Measurements from ENCODE around the gene HACE1. TPM values are rescaled to one million over a fixed set of nuclear protein-coding genes. Genes with fewer than 3 reads are reported as not detected.
A peak's percentile ranks its signal among the peaks of the same experiment; 100 is the strongest.

Gene HACE1
- total RNA-seq, 1 donor from 2014 or later = 5.9 TPM

DNA sequence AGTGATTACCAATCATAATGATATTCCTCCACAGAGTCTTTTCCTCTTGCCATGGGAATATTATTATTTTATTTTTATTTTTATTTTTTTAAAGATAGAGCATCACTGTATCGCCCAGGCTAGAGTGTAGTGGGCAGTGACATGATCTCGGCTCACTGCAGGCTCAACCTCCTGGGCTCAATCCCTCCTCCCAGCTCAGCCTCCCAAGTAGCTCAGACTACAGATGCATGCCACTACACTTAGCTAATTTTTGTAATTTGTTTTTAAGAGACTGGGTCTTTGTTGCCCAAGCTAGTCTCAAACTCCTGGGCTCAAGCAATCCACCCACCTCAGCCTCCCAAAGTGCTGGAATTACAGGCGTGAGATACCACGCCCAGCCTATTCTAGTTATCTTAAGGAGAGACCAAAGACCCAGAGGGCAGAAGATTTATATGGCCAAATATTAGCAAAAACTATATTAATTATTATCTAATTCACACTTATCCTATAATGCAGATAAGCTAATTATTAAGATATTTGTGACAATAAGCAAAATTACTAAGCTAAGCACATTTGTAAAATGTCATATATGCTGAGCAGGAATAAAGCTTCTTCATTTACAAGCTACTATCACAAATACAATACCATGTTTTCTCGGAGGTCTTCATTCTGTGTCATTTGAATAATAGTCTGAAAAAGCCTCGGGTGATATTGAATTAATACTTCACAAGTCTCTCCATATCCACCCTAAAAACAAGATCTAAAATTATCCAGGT lies 63.5 kb downstream of the HACE1 start:
- Histone ChIP-seq H3K4me1 (no peaks in the 10 kb centered on the region), H3K36me3 (peaks cover 10% of the 10 kb centered on the region), H3K27ac (replicated peaks) (no peak overlapping the region), H3K4me3 (no peak overlapping the region), H3K9me3 (replicated peaks) (peaks cover 1% of the 10 kb centered on the region), H3K27me3 (ENCODE audit: low read depth) (no peaks in the 10 kb centered on the region)
- no peak for DNase-seq
- TF ChIP-seq, protein P1, sequence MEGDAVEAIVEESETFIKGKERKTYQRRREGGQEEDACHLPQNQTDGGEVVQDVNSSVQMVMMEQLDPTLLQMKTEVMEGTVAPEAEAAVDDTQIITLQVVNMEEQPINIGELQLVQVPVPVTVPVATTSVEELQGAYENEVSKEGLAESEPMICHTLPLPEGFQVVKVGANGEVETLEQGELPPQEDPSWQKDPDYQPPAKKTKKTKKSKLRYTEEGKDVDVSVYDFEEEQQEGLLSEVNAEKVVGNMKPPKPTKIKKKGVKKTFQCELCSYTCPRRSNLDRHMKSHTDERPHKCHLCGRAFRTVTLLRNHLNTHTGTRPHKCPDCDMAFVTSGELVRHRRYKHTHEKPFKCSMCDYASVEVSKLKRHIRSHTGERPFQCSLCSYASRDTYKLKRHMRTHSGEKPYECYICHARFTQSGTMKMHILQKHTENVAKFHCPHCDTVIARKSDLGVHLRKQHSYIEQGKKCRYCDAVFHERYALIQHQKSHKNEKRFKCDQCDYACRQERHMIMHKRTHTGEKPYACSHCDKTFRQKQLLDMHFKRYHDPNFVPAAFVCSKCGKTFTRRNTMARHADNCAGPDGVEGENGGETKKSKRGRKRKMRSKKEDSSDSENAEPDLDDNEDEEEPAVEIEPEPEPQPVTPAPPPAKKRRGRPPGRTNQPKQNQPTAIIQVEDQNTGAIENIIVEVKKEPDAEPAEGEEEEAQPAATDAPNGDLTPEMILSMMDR (IDR thresholded peaks at IDR 0.05; ENCODE audit: borderline replicate concordance) = no peak
- intact Hi-C loops (cut with micrococcal nuclease) = no loop called here

DNA sequence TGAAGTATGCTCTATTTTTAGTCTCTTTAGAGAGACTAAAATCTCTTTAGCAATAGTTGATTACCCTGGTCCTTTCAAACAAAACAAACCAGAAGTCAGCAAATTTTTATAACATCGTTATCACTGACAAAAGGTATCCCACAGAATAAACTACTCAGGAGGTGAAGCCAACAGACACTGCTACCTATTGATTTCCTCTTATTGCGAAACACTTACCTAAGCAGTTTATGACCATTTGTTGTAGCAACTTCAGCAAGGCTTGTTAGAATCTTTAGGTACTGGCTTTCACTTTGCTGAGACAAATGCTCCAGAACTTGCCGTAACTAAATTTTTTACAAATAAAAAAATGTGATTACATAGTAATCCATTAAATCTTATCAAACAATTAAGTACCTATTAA lies 64.4 kb downstream of the HACE1 start:
- peaks cover 4% of the 10 kb centered on the region for H3K36me3 ChIP-seq
- H3K27me3 ChIP-seq (ENCODE audit: low read depth) = no peaks in the 10 kb centered on the region
- H3K27ac ChIP-seq (replicated peaks) = no peak overlapping the region
- H3K4me1 ChIP-seq = no peaks in the 10 kb centered on the region
- intact Hi-C loops (cut with micrococcal nuclease) = no loop called here
- TF ChIP-seq, protein P1 (IDR thresholded peaks at IDR 0.05; ENCODE audit: borderline replicate concordance) = no peak
- H3K9me3 ChIP-seq (replicated peaks) = no peaks in the 10 kb centered on the region
- DNase-seq = no peak
- no peak overlapping the region for H3K4me3 ChIP-seq

DNA sequence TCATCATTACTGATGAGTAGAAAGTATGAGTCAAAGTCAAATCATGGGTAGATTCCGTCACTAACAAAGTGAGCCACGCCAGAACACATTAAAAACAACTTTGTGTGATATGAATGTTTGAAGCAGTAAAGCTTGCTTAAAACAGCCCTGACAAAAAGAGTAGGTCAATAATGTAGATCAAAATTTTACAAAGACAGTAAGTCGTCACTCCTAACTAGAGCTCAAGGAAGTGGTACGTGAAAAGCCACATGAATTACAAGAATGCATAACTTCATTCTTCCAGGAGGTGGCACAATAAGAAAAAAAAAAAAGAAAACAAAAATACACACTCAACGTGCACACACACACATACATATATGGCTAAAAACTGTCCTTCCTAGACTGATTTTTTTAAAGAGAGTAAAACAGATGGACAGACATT lies 69.9 kb downstream of the HACE1 start:
- Histone ChIP-seq H3K4me3 (no peak overlapping the region), H3K9me3 (replicated peaks) (no peaks in the 10 kb centered on the region), H3K4me1 (peaks cover 10% of the 10 kb centered on the region), H3K27me3 (ENCODE audit: low read depth) (no peaks in the 10 kb centered on the region), H3K36me3 (peaks cover 2% of the 10 kb centered on the region), H3K27ac (replicated peaks) (no peak overlapping the region)
- intact Hi-C loops (cut with micrococcal nuclease) = no loop called here
- no peak for DNase-seq
- TF ChIP-seq, protein P1 (IDR thresholded peaks at IDR 0.05; ENCODE audit: borderline replicate concordance) = peak; percentile 45

DNA sequence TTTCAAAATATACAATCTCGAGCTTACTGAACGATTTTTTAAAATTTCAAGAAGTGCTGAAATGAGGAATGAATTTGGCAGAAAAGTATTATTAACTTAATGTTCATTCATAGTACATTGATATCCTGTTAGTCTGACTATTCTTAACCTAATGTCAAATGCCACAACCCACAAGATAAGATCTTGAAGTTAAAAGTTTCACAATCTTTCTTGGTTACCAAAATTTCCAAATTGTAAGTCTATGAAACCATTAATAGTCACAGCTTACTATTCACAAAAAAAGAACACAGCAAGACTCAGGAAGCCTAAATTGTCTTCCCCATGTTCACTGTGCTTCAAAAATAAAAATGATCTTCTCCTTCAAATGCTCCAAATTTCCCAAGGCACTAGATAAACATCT lies 71.3 kb downstream of the HACE1 start:
- intact Hi-C loops (cut with micrococcal nuclease) = no loop called here
- peaks cover 14% of the 10 kb centered on the region for H3K36me3 ChIP-seq
- no peak overlapping the region for H3K4me3 ChIP-seq
- no peaks in the 10 kb centered on the region for H3K9me3 ChIP-seq (replicated peaks)
- no peak for DNase-seq
- peaks cover 10% of the 10 kb centered on the region for H3K4me1 ChIP-seq
- no peaks in the 10 kb centered on the region for H3K27me3 ChIP-seq (ENCODE audit: low read depth)
- TF ChIP-seq, protein P1 (IDR thresholded peaks at IDR 0.05; ENCODE audit: borderline replicate concordance) = no peak
- H3K27ac ChIP-seq (replicated peaks) = no peak overlapping the region

DNA sequence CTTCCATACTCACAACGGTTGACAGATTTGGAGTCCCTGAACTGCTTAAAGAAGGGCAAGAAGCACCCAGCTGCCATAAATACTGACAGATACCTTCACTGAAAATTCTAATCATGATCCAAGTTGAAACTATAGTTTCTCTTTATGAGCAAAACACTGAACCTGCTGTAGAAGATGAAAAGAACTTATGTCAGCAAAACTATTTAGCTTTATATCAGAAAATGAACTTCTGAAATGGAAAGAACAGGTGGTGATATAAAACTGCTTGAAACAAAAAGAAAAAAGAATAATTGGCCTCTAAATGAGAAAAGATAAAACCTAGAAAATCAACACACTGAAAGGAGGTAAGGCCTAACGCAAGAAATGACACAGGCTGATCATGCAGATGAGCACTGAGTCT lies 72.4 kb downstream of the HACE1 start:
- DNase-seq = no peak
- Histone ChIP-seq H3K27ac (replicated peaks) (no peak overlapping the region), H3K4me1 (peaks cover 10% of the 10 kb centered on the region), H3K9me3 (replicated peaks) (no peaks in the 10 kb centered on the region), H3K27me3 (ENCODE audit: low read depth) (no peaks in the 10 kb centered on the region), H3K4me3 (no peak overlapping the region), H3K36me3 (peaks cover 21% of the 10 kb centered on the region)
- TF ChIP-seq, protein P1 (IDR thresholded peaks at IDR 0.05; ENCODE audit: borderline replicate concordance) = no peak
- intact Hi-C loops (cut with micrococcal nuclease) = no loop called here
